Activated T-helper 2 cell treated with anti-CD3 and anti-CD28 coated beads, Interferon-gamma antibody, Interleukin-2, Interleukin-4, amounts not matched to agents 10 μg/mL and 5 μg/mL and 100 μg/mL, durations not matched to agents 14 hours and 24 hours and 36 hours (primary cell): Measurements from ENCODE around the gene CDC42EP5. TPM values are rescaled to one million over a fixed set of nuclear protein-coding genes. Genes with fewer than 3 reads are reported as not detected.

Source experiments
- DNase-seq: peaks from one replicate; pipeline ENCODE4 v3.0.0; 2021; ENCODE audit warnings: low spot score
- H3K27ac Mint-ChIP-seq: one replicate; pipeline ENCODE4 v1.8.0; 2021; ENCODE audit warnings: mixed read lengths
- H3K27me3 Mint-ChIP-seq: one replicate; pipeline ENCODE4 v1.8.0; 2021; ENCODE audit warnings: low read depth, mixed read lengths
- H3K36me3 Mint-ChIP-seq: one replicate; pipeline ENCODE4 v1.8.0; 2021; ENCODE audit warnings: low read depth, mixed read lengths
- H3K4me1 Mint-ChIP-seq: one replicate; pipeline ENCODE4 v1.8.0; 2021; ENCODE audit warnings: low read depth, mixed read lengths
- H3K4me3 Mint-ChIP-seq: one replicate; pipeline ENCODE4 v1.8.0; 2021; ENCODE audit warnings: low read depth, mild to moderate bottlenecking, moderate library complexity, mixed read lengths
- H3K9me3 Mint-ChIP-seq: one replicate; pipeline ENCODE4 v1.8.0; 2021; ENCODE audit warnings: mixed read lengths
- intact Hi-C: fragments of 100-400 bp; cut with micrococcal nuclease; formaldehyde crosslinking; loops from one replicate; pipeline ENCODE4 v1.15.1; 2023
- total RNA-seq: library from RNA; stranded (reverse); gene quantifications from 2 replicates; pipeline ENCODE4 v1.2.3, GENCODE V29; 2022

Gene CDC42EP5
- total RNA-seq, 1 donor from 2014 or later, result 1.0 TPM

GRCh38 chr19:54431255-54431838 lies 41.7 kb downstream of the CDC42EP5 start:
- intact Hi-C loops, result no loop called here
- no peaks in the 10 kb centered on the region for H3K36me3 Mint-ChIP-seq
- no peaks in the 10 kb centered on the region for H3K9me3 Mint-ChIP-seq
- H3K4me3 Mint-ChIP-seq, result peak overlapping the region; percentile 42
- H3K27ac Mint-ChIP-seq, result no peak overlapping the region
- peaks cover 5% of the 10 kb centered on the region for H3K4me1 Mint-ChIP-seq
- H3K27me3 Mint-ChIP-seq, result peaks cover 5% of the 10 kb centered on the region
- DNase-seq, result no peak

- Mint-ChIP-seq H3K36me3 (no peaks in the 10 kb centered on the region), H3K9me3 (no peaks in the 10 kb centered on the region), H3K27ac (no peak overlapping the region), H3K4me1 (peaks cover 5% of the 10 kb centered on the region), H3K27me3 (peaks cover 5% of the 10 kb centered on the region), H3K4me3 (peak overlapping the region; percentile 42)
- no peak for DNase-seq
- intact Hi-C loops, result no loop called here
Observed at GRCh38 chr19:54430306-54431254, 42.5 kb downstream of the CDC42EP5 start.

DNA sequence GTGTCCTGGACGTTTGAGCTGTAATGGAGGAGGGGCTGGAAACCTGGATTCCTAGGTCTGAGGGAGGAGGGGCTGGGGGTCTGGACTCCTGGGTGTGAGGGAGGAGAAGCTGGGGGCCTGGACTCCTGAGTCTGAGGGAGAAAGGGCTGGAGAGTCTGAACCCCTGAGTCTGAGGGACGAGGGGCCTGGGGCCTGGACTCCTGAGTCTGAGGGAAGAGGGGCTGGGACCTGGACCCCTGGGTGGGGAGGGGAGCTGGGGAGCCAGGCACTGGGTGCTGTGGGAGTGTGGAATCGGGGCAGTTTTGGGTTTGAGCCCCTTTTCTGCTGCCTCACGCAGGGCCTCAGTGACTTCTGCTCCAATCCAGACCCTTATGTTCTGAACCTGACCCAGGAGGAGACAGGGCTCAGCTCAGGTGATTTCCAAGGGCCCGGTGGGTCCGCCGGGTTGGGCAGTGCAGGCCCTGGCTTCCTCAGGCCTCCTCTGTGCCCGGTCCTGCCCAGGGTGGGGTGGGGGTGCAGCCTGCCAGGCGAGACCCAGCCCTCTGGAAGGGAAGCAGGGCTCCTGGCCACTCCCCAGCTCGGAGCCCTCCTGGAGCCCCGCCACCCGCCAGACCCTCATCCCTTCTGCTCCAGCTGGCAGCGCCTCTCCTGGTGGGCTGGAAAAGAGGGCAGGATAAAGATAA lies 43.4 kb downstream of the CDC42EP5 start:
- no peak for DNase-seq
- H3K4me3 Mint-ChIP-seq, result no peak overlapping the region
- H3K27ac Mint-ChIP-seq, result no peak overlapping the region
- no peaks in the 10 kb centered on the region for H3K36me3 Mint-ChIP-seq
- peaks cover under 1% of the 10 kb centered on the region for H3K4me1 Mint-ChIP-seq
- intact Hi-C loops, result no loop called here
- no peaks in the 10 kb centered on the region for H3K9me3 Mint-ChIP-seq
- peaks cover 5% of the 10 kb centered on the region for H3K27me3 Mint-ChIP-seq

DNA sequence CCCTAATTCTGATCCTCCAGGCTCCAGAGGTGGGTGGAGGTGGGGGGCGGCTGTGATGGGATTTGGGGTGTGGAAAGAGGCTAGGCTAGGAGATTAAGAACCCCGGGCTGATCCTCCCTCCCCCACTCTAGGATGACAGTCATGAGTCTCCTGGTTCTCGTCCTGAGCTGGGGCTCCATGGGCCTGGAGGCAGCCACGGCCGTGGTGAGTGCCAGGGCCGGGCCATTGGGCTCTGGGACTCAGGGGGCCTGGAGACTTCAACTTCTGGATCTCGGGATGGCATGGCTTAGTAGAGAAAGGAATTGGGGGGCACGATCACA lies 44.0 kb downstream of the CDC42EP5 start:
- intact Hi-C loops, result no loop called here
- no peaks in the 10 kb centered on the region for H3K9me3 Mint-ChIP-seq
- no peaks in the 10 kb centered on the region for H3K4me1 Mint-ChIP-seq
- no peaks in the 10 kb centered on the region for H3K36me3 Mint-ChIP-seq
- no peak for DNase-seq
- no peak overlapping the region for H3K4me3 Mint-ChIP-seq
- H3K27ac Mint-ChIP-seq, result no peak overlapping the region
- H3K27me3 Mint-ChIP-seq, result peaks cover 5% of the 10 kb centered on the region

GRCh38 chr19:54428323-54429175 lies 44.5 kb downstream of the CDC42EP5 start:
- DNase-seq, result no peak
- no peaks in the 10 kb centered on the region for H3K9me3 Mint-ChIP-seq
- no peaks in the 10 kb centered on the region for H3K4me1 Mint-ChIP-seq
- H3K27ac Mint-ChIP-seq, result no peak overlapping the region
- intact Hi-C loops, result no loop called here
- peaks cover 5% of the 10 kb centered on the region for H3K27me3 Mint-ChIP-seq
- no peak overlapping the region for H3K4me3 Mint-ChIP-seq
- no peaks in the 10 kb centered on the region for H3K36me3 Mint-ChIP-seq

GRCh38 chr19:54427586-54427985 lies 45.5 kb downstream of the CDC42EP5 start:
- H3K27me3 Mint-ChIP-seq, result peaks cover 5% of the 10 kb centered on the region
- no peaks in the 10 kb centered on the region for H3K36me3 Mint-ChIP-seq
- H3K4me1 Mint-ChIP-seq, result no peaks in the 10 kb centered on the region
- intact Hi-C loops, result no loop called here
- no peak for DNase-seq
- H3K27ac Mint-ChIP-seq, result no peak overlapping the region
- H3K9me3 Mint-ChIP-seq, result no peaks in the 10 kb centered on the region
- H3K4me3 Mint-ChIP-seq, result no peak overlapping the region

DNA sequence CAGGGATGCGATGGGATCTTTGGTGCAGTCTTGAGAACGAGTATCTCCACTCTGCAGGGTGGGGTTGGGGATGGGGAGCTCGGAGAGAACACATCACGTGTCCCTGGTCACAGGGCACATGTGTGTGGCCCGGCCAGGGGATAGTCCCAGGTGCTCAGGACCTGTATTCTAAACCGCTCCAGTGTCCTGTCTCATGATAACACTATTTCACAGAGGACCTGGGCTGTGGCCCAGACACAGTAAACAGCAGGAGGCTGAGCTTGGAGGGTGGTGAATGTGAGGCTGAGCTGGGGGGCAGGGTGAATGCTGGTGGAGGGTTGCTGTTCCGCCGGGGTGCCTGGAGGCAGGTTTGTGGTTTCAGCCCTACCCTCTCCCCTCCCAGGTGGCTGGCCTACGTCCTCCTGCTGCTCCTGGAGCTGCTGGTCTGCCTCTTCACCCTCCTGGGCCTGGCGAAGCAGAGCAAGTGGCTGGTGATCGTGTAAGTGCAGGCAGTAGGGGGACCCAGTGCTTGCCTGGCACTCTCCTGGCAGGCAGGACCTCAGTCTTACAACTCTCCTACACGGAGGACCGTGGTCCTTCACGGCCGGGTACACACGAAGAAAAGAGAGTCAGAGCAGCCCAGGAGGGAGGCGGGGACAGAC lies 46.7 kb downstream of the CDC42EP5 start:
- H3K9me3 Mint-ChIP-seq, result no peaks in the 10 kb centered on the region
- intact Hi-C loops, result no loop called here
- DNase-seq, result no peak
- H3K27ac Mint-ChIP-seq, result no peak overlapping the region
- no peaks in the 10 kb centered on the region for H3K36me3 Mint-ChIP-seq
- H3K27me3 Mint-ChIP-seq, result peaks cover 5% of the 10 kb centered on the region
- H3K4me1 Mint-ChIP-seq, result no peaks in the 10 kb centered on the region
- no peak overlapping the region for H3K4me3 Mint-ChIP-seq

- Mint-ChIP-seq H3K4me1 (no peaks in the 10 kb centered on the region), H3K27ac (no peak overlapping the region), H3K9me3 (no peaks in the 10 kb centered on the region), H3K4me3 (no peak overlapping the region), H3K36me3 (no peaks in the 10 kb centered on the region), H3K27me3 (peaks cover 5% of the 10 kb centered on the region)
- no peak for DNase-seq
- intact Hi-C loops, result no loop called here
Observed at GRCh38 chr19:54425382-54425723, 47.7 kb downstream of the CDC42EP5 start.

DNA sequence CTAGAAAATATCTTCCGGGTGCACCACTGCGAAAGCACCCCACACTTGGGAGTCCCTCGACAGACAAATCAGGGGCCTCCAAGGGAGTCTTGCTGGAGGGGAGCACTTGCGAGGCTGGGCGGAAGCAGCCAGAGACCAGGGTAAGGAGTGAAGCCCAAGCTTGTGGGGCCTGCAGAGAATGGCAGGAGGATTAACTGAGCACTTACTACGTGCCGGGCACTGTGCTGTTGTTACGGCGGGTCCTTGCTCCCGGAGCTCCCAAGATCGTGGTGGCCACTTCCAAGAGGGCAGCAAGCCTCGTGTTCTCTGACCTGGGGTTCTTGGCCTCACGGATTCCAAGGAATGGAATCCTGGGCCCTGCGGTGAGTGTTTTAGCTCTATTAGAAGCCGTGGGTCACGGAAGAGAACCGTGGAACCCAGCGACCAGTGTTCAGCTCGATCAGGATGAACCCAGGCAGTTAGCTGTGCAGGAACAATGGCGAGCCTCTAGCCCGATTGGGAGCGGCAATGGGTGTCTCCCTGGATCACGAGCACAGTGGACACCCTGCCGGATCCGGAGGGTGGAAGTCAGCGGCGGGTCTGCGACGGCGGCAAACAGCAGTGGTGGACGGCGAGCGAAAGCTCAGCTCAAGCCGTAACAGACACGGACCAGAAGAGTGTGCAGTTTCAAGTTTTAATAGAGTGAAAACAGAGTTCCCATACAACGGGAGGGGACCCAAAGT lies 48.3 kb downstream of the CDC42EP5 start:
- no peaks in the 10 kb centered on the region for H3K9me3 Mint-ChIP-seq
- no peak overlapping the region for H3K27ac Mint-ChIP-seq
- no peaks in the 10 kb centered on the region for H3K36me3 Mint-ChIP-seq
- peaks cover 5% of the 10 kb centered on the region for H3K27me3 Mint-ChIP-seq
- no peak for DNase-seq
- intact Hi-C loops, result no loop called here
- no peak overlapping the region for H3K4me3 Mint-ChIP-seq
- H3K4me1 Mint-ChIP-seq, result no peaks in the 10 kb centered on the region

DNA sequence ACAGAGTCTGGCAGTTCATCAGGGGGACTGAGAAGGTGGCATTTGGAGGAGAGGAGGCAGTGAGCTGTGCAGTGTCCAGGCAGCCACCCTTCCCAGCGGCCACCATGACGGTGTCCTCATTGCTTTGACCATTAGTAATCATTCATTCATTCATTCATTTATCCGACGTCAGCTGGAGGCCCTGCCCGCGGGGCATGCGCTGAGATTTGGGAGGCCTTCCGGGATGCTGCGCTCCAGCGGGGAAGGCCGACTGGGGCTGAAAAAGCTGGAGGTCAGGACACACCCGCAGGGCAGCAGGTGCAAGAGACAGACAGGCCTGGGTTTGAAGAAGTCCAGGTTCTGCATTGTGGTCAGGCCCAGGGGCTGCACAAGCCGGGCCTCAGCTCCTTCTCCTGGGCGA lies 48.9 kb downstream of the CDC42EP5 start:
- no peaks in the 10 kb centered on the region for H3K4me1 Mint-ChIP-seq
- no peak overlapping the region for H3K4me3 Mint-ChIP-seq
- H3K27ac Mint-ChIP-seq, result no peak overlapping the region
- intact Hi-C loops, result no loop called here
- no peak for DNase-seq
- H3K9me3 Mint-ChIP-seq, result no peaks in the 10 kb centered on the region
- H3K36me3 Mint-ChIP-seq, result no peaks in the 10 kb centered on the region
- H3K27me3 Mint-ChIP-seq, result peaks cover under 1% of the 10 kb centered on the region

DNA sequence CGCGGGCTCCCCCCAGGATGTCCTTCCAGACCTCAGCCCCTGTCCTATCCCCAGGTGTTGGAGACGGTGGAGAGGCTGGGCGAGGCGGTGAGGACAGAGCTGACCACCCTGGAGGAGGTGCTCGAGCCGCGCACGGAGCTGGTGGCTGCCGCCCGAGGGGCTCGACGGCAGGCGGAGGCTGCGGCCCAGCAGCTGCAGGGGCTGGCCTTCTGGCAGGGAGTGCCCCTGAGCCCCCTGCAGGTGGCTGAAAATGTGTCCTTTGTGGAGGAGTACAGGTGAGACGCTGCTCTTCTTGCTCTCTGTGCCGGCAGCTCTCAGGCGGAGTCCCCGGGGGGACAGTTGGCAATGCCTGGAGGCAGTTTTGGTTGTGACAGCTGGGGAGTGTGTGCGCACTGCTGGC lies 51.0 kb downstream of the CDC42EP5 start:
- Mint-ChIP-seq H3K27me3 (peaks cover 6% of the 10 kb centered on the region), H3K4me1 (peaks cover 13% of the 10 kb centered on the region), H3K9me3 (no peaks in the 10 kb centered on the region), H3K4me3 (no peak overlapping the region), H3K36me3 (no peaks in the 10 kb centered on the region), H3K27ac (no peak overlapping the region)
- intact Hi-C loops, result no loop called here
- no peak for DNase-seq

- H3K36me3 Mint-ChIP-seq, result no peaks in the 10 kb centered on the region
- no peak for DNase-seq
- H3K9me3 Mint-ChIP-seq, result no peaks in the 10 kb centered on the region
- no peak overlapping the region for H3K27ac Mint-ChIP-seq
- H3K27me3 Mint-ChIP-seq, result peaks cover 8% of the 10 kb centered on the region
- intact Hi-C loops, result no loop called here
- peaks cover 14% of the 10 kb centered on the region for H3K4me1 Mint-ChIP-seq
- no peak overlapping the region for H3K4me3 Mint-ChIP-seq
Observed at GRCh38 chr19:54421521-54421920, 51.6 kb downstream of the CDC42EP5 start.
